OCI-LY3 (cell line): Measurements from ENCODE around the gene EIF4EBP2.

Experiments used
- H2AFZ ChIP-seq: fragments of 200-600, 300-600 bp; shearing (Covaris generic); 2 replicates; pipeline ENCODE4 v1.6.0; 2014; ENCODE audit warnings: antibody characterized with exemption, low read depth, low read length
- H3K27ac ChIP-seq: fragments of 200-600, 300-600 bp; sonication (generic); 2 replicates; pipeline ENCODE4 v1.5.1; 2014; ENCODE audit warnings: mild to moderate bottlenecking, low read length, moderate library complexity, mixed read lengths
- H3K27me3 ChIP-seq: fragments of 200-600, 300-600 bp; sonication (generic); 2 replicates; pipeline ENCODE4 v1.6.1; 2014; ENCODE audit warnings: low read depth, low read length, mixed read lengths
- H3K36me3 ChIP-seq: fragments of 200-600, 300-600 bp; sonication (generic); replicated peaks from 2 replicates; pipeline ENCODE3; 2014; ENCODE audit warnings: low read depth, low read length, mixed read lengths
- H3K4me1 ChIP-seq: fragments of 300-600, 200-600 bp; sonication (generic); 2 replicates; pipeline ENCODE4 v1.6.1; 2014; ENCODE audit warnings: low read length, mixed read lengths
- H3K4me2 ChIP-seq: fragments of 200-600, 300-600 bp; sonication (generic); 2 replicates; pipeline ENCODE4 v1.6.1; 2014; ENCODE audit warnings: low read length, mixed read lengths
- H3K4me3 ChIP-seq: fragments of 300-600, 200-600 bp; sonication (generic); 2 replicates; pipeline ENCODE4 v1.5.1; 2014; ENCODE audit warnings: antibody characterized with exemption, mild to moderate bottlenecking, low read length, moderate library complexity
- H3K79me2 ChIP-seq: fragments of 300-600, 200-600 bp; shearing (Covaris generic); 2 replicates; pipeline ENCODE4 v1.6.1; 2014; ENCODE audit warnings: mild to moderate bottlenecking, low read length, mixed read lengths
- H3K9ac ChIP-seq: fragments of 300-600, 200-600 bp; shearing (Covaris generic); 2 replicates; pipeline ENCODE4 v1.6.0; 2014; ENCODE audit warnings: mild to moderate bottlenecking, low read length, moderate library complexity
- H3K9me3 ChIP-seq: fragments of 200-600, 300-600 bp; shearing (Covaris generic); 2 replicates; pipeline ENCODE4 v1.6.1; 2014; ENCODE audit warnings: low read length, mixed read lengths; ENCODE audit not compliant: insufficient read depth
- H4K20me1 ChIP-seq: fragments of 200-600, 300-600 bp; sonication (generic); 2 replicates; pipeline ENCODE4 v1.6.1; 2016; ENCODE audit warnings: low read length, mixed read lengths; ENCODE audit not compliant: insufficient read depth
- EZH2phosphoT487 ChIP-seq: fragments of 200-600 bp; shearing (Covaris generic); IDR thresholded peaks from 2 replicates; pipeline ENCODE4 v1.6.1; 2018; ENCODE audit warnings: antibody characterized with exemption, mixed run types, low read depth
- TF ChIP-seq, protein P1 (sequence below): fragments of 200-600, 300-600 bp; sonication (generic); IDR thresholded peaks from 2 replicates; pipeline ENCODE4 v1.5.1; 2014; ENCODE audit warnings: antibody characterized with exemption, low read length, low read depth

Gene EIF4EBP2

DNA sequence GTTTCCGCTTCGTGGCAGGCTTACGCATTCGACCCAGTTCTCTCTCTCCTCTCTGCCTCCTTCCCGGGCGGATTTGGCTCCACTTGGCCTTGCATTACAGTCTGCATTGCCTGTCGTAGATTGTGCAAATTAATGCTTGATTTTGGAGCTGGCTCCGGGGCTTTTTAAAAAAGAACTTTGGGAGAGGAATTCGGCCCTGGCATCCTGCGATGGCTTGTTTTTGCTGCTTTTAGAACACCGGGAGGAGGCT, 767 bp downstream of the EIF4EBP2 start:
- H4K20me1 ChIP-seq, result peaks cover 32% of the 10 kb centered on the region
- TF ChIP-seq, protein P1, sequence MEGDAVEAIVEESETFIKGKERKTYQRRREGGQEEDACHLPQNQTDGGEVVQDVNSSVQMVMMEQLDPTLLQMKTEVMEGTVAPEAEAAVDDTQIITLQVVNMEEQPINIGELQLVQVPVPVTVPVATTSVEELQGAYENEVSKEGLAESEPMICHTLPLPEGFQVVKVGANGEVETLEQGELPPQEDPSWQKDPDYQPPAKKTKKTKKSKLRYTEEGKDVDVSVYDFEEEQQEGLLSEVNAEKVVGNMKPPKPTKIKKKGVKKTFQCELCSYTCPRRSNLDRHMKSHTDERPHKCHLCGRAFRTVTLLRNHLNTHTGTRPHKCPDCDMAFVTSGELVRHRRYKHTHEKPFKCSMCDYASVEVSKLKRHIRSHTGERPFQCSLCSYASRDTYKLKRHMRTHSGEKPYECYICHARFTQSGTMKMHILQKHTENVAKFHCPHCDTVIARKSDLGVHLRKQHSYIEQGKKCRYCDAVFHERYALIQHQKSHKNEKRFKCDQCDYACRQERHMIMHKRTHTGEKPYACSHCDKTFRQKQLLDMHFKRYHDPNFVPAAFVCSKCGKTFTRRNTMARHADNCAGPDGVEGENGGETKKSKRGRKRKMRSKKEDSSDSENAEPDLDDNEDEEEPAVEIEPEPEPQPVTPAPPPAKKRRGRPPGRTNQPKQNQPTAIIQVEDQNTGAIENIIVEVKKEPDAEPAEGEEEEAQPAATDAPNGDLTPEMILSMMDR, result no peak
- TF ChIP-seq EZH2phosphoT487, result no peak
- H3K4me2 ChIP-seq, result peak overlapping the region; percentile 93
- no peak overlapping the region for H2AFZ ChIP-seq
- peaks cover 13% of the 10 kb centered on the region for H3K4me1 ChIP-seq
- H3K9me3 ChIP-seq, result no peaks in the 10 kb centered on the region
- H3K27ac ChIP-seq, result no peak overlapping the region
- peaks cover 11% of the 10 kb centered on the region for H3K36me3 ChIP-seq
- peak overlapping the region; percentile 91 for H3K4me3 ChIP-seq
- H3K79me2 ChIP-seq, result peaks cover 43% of the 10 kb centered on the region
- peak overlapping the region; percentile 80 for H3K9ac ChIP-seq
- H3K27me3 ChIP-seq, result no peaks in the 10 kb centered on the region

DNA sequence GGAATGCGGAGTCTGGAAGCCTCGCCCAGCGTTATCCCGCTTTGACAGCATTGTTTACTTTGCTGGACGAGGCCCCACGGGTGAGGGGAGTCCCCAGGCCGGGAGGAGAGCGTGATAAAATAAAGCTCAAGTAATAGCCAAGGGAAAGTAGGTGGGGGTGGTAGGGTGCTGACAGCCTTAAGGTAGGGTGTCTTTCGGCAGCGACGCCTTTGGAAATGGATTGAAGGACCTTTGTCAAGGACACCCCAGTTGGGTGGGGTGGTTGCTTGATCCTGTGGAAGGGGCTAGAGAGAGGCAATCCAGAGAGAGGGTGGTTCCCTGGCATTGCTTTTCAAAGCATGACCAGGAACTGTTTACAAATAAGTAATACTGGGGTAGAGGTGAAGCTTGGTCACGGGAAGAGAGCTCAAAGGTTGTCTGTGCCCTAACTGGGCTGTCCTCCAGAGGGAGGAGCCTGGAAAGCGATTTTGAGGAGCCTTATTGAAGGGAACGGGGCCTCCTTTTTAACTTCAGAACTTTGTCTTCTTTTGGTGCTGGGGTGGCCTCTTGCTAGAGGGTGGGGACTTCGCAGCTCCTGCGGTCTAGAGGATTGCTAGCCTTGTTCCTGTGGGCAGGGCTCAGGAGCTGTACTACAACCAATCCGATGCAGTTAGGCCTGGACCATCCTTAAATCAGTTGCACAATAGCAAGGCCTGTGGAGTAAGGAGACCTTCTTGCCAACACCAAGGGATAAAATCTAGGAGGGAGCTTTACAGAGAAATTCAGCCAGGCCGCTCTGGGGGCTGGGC, 1.3 kb downstream of the EIF4EBP2 start:
- H3K9ac ChIP-seq, result peak overlapping the region; percentile 80
- peak overlapping the region; percentile 93 for H3K4me2 ChIP-seq
- H3K9me3 ChIP-seq, result no peaks in the 10 kb centered on the region
- no peak overlapping the region for H2AFZ ChIP-seq
- no peak for TF ChIP-seq EZH2phosphoT487
- TF ChIP-seq, protein P1, result no peak
- H3K4me3 ChIP-seq, result peak overlapping the region; percentile 91
- peaks cover 44% of the 10 kb centered on the region for H3K79me2 ChIP-seq
- H4K20me1 ChIP-seq, result peaks cover 33% of the 10 kb centered on the region
- H3K27me3 ChIP-seq, result no peaks in the 10 kb centered on the region
- no peak overlapping the region for H3K27ac ChIP-seq
- peaks cover 11% of the 10 kb centered on the region for H3K36me3 ChIP-seq
- peaks cover 13% of the 10 kb centered on the region for H3K4me1 ChIP-seq

DNA sequence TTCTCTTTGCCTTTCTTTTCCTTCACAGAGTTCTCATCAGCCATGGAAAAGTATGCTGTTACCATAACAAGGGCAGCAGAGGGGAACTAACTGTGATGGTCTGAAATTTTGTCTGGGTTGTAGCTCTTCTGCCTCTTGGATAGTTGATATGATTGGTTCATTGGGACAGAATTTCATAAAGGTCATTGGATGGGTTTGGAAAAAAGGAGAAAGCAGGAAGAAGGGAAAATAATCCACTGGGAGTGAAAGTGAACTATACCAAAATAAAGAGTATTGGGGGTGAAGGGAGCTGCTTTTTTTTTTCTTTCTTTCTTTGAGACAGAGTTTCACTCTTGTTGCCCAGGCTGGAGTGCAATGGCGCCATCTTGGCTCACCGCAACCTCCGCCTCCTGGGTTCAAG, 5.8 kb downstream of the EIF4EBP2 start:
- no peak overlapping the region for H3K4me2 ChIP-seq

DNA sequence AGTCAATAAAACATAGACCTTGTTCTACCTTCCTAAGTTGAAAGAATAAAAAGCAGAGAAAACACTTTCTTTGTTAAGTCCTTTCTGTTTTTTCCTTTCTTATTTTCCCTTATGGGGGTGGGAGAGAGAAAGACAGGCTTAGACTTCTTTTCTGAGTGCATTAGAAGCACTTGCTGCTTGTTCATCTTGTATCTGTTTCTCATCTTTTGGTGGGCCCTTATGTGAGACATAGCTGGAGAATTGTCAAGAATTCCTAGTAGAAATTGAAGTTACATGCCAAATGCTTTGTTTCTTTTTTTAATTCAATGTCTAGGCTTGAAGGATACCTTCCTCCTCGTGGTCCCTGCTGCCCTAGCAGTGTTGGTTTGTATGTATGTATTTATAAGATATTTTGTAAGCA, 6.7 kb downstream of the EIF4EBP2 start:
- Histone ChIP-seq H3K4me3 (no peak overlapping the region), H2AFZ (no peak overlapping the region), H3K27me3 (no peaks in the 10 kb centered on the region), H4K20me1 (peaks cover 22% of the 10 kb centered on the region), H3K4me1 (peaks cover 2% of the 10 kb centered on the region), H3K79me2 (peaks cover 63% of the 10 kb centered on the region), H3K27ac (no peak overlapping the region), H3K9me3 (no peaks in the 10 kb centered on the region), H3K4me2 (no peak overlapping the region), H3K36me3 (peaks cover 11% of the 10 kb centered on the region), H3K9ac (no peak overlapping the region)
- TF ChIP-seq EZH2phosphoT487, result no peak
- TF ChIP-seq, protein P1, result no peak

More for the DNA sequence above, 5.8 kb downstream of the EIF4EBP2 start:
- TF ChIP-seq, protein P1, result no peak
- no peak for TF ChIP-seq EZH2phosphoT487
- H3K9me3 ChIP-seq, result no peaks in the 10 kb centered on the region
- peaks cover 67% of the 10 kb centered on the region for H3K79me2 ChIP-seq
- no peak overlapping the region for H2AFZ ChIP-seq
- H3K27ac ChIP-seq, result no peak overlapping the region
- peaks cover 11% of the 10 kb centered on the region for H3K36me3 ChIP-seq
- H3K4me3 ChIP-seq, result no peak overlapping the region
- no peaks in the 10 kb centered on the region for H3K27me3 ChIP-seq
- no peak overlapping the region for H3K9ac ChIP-seq
- H4K20me1 ChIP-seq, result peaks cover 31% of the 10 kb centered on the region
- H3K4me1 ChIP-seq, result peaks cover 9% of the 10 kb centered on the region
